GM12873 (cell line): ENCODE results near the gene ELMO1.

Experiments used
- TF ChIP-seq, protein P1 (sequence below): IDR thresholded peaks from 2 replicates; pipeline ENCODE4 v1.5.1; 2012; ENCODE audit warnings: low read depth, mild to moderate bottlenecking, moderate library complexity, low read length, control low read depth; ENCODE audit not compliant: insufficient read depth; ENCODE audit errors: missing control alignments

The ELMO1 gene

DNA sequence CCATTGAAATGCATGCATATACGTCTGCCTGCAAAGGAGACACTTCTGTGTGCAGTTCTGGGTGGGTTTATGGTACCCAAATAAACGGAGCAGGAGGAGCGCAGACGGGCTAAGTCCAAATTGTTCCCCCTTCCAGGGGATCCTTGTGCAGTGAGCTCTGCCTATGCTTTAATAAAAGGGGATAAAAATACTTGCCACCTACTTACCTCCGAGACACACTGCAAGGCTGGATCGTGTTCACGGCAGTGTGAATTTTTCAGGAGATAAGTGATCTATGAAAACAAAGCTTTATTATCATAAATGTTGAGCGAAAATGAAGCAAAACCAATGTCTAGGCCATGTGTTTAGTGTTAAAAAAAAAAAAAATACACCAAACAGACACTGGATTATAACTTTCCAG, 415.5 kb downstream of the ELMO1 start:
- TF ChIP-seq, protein P1, sequence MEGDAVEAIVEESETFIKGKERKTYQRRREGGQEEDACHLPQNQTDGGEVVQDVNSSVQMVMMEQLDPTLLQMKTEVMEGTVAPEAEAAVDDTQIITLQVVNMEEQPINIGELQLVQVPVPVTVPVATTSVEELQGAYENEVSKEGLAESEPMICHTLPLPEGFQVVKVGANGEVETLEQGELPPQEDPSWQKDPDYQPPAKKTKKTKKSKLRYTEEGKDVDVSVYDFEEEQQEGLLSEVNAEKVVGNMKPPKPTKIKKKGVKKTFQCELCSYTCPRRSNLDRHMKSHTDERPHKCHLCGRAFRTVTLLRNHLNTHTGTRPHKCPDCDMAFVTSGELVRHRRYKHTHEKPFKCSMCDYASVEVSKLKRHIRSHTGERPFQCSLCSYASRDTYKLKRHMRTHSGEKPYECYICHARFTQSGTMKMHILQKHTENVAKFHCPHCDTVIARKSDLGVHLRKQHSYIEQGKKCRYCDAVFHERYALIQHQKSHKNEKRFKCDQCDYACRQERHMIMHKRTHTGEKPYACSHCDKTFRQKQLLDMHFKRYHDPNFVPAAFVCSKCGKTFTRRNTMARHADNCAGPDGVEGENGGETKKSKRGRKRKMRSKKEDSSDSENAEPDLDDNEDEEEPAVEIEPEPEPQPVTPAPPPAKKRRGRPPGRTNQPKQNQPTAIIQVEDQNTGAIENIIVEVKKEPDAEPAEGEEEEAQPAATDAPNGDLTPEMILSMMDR = no peak

DNA sequence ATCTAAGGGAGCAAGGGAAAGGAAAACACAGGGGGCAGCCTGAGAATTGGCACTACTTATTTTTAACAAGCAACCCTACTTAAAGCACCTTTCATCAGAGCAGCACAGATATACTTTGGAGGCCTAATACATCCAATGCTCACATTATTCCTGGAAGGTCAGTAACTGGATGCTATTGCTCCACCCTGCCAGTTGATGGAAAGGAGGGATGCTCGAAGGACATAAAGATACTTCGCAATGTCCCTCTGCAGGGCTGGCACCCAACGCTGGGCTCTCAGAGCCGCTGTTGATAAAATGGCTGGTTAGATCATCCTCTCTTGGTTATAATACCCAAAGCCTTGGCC, 416.4 kb downstream of the ELMO1 start:
- TF ChIP-seq, protein P1 = no peak

DNA sequence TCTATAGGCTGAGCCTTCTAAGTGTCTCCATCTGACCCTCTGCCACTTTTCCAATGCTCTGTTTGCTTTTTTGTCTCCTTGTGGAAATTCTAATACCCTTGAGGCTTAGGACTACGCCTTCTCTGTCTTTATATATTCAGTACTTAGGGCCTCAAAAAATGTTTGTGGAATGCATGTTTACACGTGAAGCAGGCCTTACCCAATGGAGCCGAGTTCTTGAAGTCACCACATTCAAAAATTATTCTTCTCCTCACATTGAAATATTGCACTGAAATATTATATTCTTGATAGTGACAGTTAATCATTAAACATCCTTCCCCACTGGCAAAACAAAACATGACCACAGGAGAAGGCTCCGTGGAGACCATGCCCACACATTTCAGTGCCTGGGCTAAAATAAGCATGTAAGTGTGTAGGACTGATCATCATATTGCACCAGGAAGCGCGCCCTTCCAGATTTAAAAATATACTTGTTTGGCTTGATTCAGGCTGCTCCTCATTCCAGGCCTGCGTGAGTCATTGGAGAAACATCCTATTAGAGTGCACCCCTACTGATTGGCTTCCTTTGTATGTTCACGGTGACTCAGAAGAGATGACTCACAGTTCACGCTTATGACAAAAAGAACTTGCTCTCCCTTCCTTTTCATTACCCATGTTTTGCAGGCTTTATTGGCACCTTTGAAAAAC, 416.9 kb downstream of the ELMO1 start:
- TF ChIP-seq, protein P1 = no peak

DNA sequence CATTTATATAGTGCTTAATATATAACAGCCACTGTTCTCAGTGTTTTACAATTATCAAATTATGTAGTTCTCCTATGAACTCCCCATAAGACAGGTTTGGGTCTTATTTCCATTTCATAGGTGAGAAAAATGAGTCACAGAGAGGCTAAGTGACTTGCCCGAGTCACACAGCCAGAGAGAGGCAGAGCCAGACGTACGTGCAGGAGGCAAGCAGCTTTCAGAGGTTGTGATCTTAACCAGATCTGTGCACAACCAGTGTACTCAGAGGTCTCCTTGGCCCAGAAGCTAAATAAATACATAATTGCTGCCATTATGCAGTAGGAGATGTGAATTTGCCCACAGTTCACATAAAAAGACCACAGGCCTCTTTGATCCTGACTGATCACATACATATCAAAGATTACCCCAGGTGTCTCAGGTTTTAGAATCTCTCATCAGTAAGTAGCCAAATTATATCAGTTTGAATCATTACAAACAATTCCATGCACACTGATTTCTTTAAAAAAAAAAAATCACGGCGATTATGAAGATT, 419.7 kb downstream of the ELMO1 start:
- TF ChIP-seq, protein P1 = no peak

DNA sequence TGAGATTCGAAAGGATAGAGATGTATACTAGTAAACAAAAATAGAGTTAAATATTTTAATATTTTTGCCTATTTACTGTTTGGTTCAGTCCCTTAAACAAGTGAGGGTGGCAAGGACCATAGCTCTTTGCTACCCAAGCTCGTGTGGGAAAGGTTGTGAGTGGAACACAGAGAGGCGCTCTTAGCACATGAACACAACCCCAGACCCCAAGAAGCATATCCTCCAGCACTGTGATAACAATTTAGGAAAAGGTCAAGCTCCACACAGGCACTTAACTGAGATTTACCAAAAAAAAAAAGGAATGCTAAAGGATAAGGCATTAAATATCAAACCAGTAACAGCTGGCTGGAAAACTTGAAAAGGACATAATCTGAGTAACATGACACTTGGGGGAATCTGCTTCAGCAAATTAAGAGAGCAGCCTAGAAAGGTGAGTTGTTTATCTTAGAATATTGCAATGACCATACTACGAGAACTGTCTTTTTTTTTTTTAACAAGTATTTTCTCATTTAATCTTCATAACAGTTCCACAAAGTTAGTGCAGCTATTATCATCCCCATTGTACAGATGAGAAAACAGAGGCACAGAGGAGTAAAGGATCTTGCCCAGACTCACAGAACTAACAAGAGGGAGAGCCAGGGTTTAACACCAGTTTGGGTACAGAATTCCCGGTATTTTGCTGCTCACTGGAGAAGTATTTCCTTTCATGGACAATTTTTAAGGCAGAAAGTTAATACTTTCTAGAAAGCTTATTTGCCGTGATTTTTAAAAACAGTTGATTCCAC, 420.9 kb downstream of the ELMO1 start:
- TF ChIP-seq, protein P1 = no peak

DNA sequence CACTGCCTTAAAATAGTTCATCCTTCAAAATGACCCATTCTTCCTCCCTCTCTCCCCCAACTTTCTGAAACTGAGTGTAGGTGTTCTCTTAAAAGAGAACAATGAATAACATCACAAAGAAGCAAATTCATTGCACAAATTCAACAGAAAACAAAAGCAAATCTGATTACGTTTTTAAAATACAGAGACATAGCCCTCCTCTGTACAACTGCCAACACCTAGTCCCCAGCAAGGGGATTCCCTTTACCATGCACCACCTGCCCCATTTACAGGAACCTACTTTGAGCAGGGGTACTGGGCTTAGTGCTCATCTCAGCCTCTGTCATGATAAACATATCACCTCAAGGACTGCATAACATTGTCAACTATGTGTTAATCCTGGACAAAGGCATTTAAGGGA, 421.6 kb downstream of the ELMO1 start:
- TF ChIP-seq, protein P1 = no peak

DNA sequence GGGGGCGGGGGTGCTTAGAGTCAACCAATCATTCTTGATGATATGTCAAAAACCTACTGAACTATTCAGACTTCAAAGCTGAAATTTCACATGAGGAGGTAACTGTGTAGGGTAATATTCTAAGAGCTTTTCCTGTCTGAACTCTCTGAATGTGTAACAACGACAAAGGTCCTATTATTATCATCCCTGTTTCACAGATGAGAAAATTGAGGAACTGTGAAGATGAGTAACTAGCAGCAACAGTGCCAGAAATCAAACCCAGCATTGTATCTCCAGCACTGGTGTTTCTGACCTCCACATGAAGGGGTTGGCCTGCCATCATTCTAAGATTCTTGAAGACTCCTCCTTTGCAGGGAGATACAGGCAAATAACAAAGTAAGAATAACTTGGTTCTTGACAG, 429.7 kb downstream of the ELMO1 start:
- TF ChIP-seq, protein P1 = no peak
